ENCODE results near the gene ZBTB16. TPM values are rescaled to one million over a fixed set of nuclear protein-coding genes. Genes with fewer than 3 reads are reported as not detected.

The ZBTB16 gene
- total RNA-seq, 1 experiment from 2014 or later: 0.21 TPM

- ChIA-PET POLR2A (no interaction called here), CTCF (interaction anchor here (0.6 kb wide), 1 partner anchor 35 kb away, joined by 3 read pairs; no protein-coding TSS in a partner anchor)
- no peak for TF ChIP-seq TCF7L2 (IDR thresholded peaks at IDR 0.05; ENCODE audit: low read depth, low read length)
- no peak for TF ChIP-seq REST (IDR thresholded peaks at IDR 0.05; ENCODE audit: insufficient read depth in 1 of 2, low read depth in 2 of 2, low read length in 1 of 2)
- TF ChIP-seq SIN3A (IDR thresholded peaks at IDR 0.05; ENCODE audit: borderline replicate concordance, insufficient read depth, low read depth, low read length): no peak
- TF ChIP-seq POLR2AphosphoS5 (IDR thresholded peaks at IDR 0.05; ENCODE audit: low read depth, low read length): no peak
- no peak for TF ChIP-seq CTCF (IDR thresholded peaks at IDR 0.05)
- Histone ChIP-seq H3K4me3 (ENCODE audit: low read depth in 2 of 2, low read length in 2 of 2) (no peak overlapping the region), H3K27ac (ENCODE audit: low read length) (no peak overlapping the region), H3K4me1 (ENCODE audit: control insufficient read depth, insufficient read depth, low read length) (no peaks in the 10 kb centered on the region), H3K27me3 (ENCODE audit: control insufficient read depth, insufficient read depth, low read length) (peaks cover 17% of the 10 kb centered on the region), H3K9me3 (ENCODE audit: control insufficient read depth, insufficient read depth, low read depth, low read length) (no peaks in the 10 kb centered on the region), H3K36me3 (ENCODE audit: control insufficient read depth, insufficient read depth, low read length) (no peaks in the 10 kb centered on the region)
- DNase-seq (ENCODE audit: low read depth, low spot score) (no peak), ATAC-seq (no peak)
- in situ Hi-C loops (cut with HindIII; ENCODE audit: low pct_unique_long_range_greater_than_20kb, low sequenced_read_pairs) (no loop called here), intact Hi-C loops (cut with micrococcal nuclease; ENCODE audit: unreplicated experiment) (loop anchor here (5.0 kb wide), 1 partner anchor 144 kb away; no protein-coding TSS in a partner anchor)
- no TSS peak for BruUV-seq (replicated peaks)
These were observed 122.2 kb downstream of the ZBTB16 start for GRCh38 chr11:114181752-114182151.

- DNase-seq (ENCODE audit: low read depth, low spot score) (no peak), ATAC-seq (no peak)
- no peaks in the 10 kb centered on the region for H3K9me3 ChIP-seq (ENCODE audit: control insufficient read depth, insufficient read depth, low read depth, low read length)
- no peaks in the 10 kb centered on the region for H3K36me3 ChIP-seq (ENCODE audit: control insufficient read depth, insufficient read depth, low read length)
- no peaks in the 10 kb centered on the region for H3K4me1 ChIP-seq (ENCODE audit: control insufficient read depth, insufficient read depth, low read length)
- in situ Hi-C loops (cut with HindIII; ENCODE audit: low pct_unique_long_range_greater_than_20kb, low sequenced_read_pairs): no loop called here
- intact Hi-C loops (cut with micrococcal nuclease; ENCODE audit: unreplicated experiment): loop anchor here (5.0 kb wide), 1 partner anchor 145 kb away; no protein-coding TSS in a partner anchor
- TF ChIP-seq POLR2AphosphoS5 (IDR thresholded peaks at IDR 0.05; ENCODE audit: low read depth, low read length): no peak
- no peak for TF ChIP-seq CTCF (IDR thresholded peaks at IDR 0.05)
- no peak for TF ChIP-seq TCF7L2 (IDR thresholded peaks at IDR 0.05; ENCODE audit: low read depth, low read length)
- TF ChIP-seq SIN3A (IDR thresholded peaks at IDR 0.05; ENCODE audit: borderline replicate concordance, insufficient read depth, low read depth, low read length): no peak
- TF ChIP-seq REST (IDR thresholded peaks at IDR 0.05; ENCODE audit: insufficient read depth in 1 of 2, low read depth in 2 of 2, low read length in 1 of 2): no peak
- no peak overlapping the region for H3K4me3 ChIP-seq (ENCODE audit: low read depth in 2 of 2, low read length in 2 of 2)
- ChIA-PET POLR2A (no interaction called here), CTCF (interaction anchor here (0.6 kb wide), 2 partner anchors 36 to 277 kb away, joined by 3 read pairs; no protein-coding TSS in a partner anchor)
- peaks cover 17% of the 10 kb centered on the region for H3K27me3 ChIP-seq (ENCODE audit: control insufficient read depth, insufficient read depth, low read length)
- no peak overlapping the region for H3K27ac ChIP-seq (ENCODE audit: low read length)
- BruUV-seq (replicated peaks): no TSS peak
These were observed 123.0 kb downstream of the ZBTB16 start for GRCh38 chr11:114182471-114183043.

Data from Panc1 (cell line).